Testis (tissue), 2 donors: Measurements from ENCODE around the gene LEP.

ENCODE experiments used
- POLR2A ChIP-seq: fragments of 450-650 bp; IDR thresholded peaks from one replicate; pipeline ENCODE4 v1.6.1; 2017; ENCODE audit warnings: antibody characterized with exemption, mild to moderate bottlenecking, moderate library complexity
- TF ChIP-seq, protein P1 (sequence below), 3 experiments: fragments of 450-650 bp in 2 of 3; fragments of 200-600 bp in 1 of 3; sonication (generic) in 1 of 3; IDR thresholded peaks; one replicate each; pipeline ENCODE4 v1.5.1; 2016 to 2019; ENCODE audit warnings: antibody characterized with exemption in 3 of 3, mild to moderate bottlenecking in 2 of 3, moderate library complexity in 1 of 3

DNA sequence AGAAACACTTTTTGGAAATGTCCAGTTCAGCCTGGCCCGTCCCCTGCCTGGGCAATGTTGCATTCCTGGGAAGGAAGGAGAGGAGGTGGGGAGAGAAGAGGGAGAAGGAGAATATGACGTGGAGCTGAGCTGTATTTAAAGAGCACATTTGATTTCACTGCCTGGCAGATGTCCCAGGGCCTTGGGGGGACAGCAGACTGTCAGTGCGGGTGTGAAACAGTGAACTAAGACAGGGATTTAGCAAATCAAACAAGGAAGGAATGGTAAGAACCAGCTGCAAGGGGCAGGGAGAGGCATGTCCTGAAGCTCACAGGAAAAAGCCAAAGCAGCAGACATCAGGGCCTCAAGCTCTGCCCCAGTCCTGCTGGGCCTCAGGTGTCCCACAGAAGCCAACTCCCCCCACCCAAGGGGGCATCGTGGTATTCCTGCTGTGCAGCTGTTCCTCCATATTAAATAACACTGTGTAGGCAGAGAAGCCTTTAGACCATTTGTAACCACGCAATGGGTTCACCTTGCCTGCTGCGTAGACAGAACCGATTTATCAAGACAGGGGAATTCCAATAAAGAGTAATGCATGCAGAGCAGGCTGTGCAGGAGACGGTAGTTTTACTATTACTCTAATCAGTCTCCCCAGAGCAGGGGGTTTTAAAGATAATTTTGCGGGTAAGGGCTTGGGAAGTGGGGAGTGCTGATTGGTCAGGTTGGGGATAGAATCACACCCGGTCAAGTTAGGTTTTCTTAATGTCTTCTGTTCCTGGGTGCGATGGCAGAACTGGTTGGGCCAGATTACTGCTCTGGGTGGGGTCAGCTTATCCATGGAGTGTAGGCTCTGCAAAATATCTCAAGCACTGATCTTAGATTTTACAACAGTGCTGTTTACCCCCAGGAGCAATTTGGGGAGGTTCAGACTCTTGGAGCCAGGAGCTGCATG lies 18.3 kb downstream of the LEP start:
- TF ChIP-seq, protein P1, sequence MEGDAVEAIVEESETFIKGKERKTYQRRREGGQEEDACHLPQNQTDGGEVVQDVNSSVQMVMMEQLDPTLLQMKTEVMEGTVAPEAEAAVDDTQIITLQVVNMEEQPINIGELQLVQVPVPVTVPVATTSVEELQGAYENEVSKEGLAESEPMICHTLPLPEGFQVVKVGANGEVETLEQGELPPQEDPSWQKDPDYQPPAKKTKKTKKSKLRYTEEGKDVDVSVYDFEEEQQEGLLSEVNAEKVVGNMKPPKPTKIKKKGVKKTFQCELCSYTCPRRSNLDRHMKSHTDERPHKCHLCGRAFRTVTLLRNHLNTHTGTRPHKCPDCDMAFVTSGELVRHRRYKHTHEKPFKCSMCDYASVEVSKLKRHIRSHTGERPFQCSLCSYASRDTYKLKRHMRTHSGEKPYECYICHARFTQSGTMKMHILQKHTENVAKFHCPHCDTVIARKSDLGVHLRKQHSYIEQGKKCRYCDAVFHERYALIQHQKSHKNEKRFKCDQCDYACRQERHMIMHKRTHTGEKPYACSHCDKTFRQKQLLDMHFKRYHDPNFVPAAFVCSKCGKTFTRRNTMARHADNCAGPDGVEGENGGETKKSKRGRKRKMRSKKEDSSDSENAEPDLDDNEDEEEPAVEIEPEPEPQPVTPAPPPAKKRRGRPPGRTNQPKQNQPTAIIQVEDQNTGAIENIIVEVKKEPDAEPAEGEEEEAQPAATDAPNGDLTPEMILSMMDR (IDR thresholded peaks at IDR 0.05), result no peak
- no peak for TF ChIP-seq POLR2A
